K562 (cell line): ENCODE results near the gene RALGAPA2. TPM values are rescaled to one million over a fixed set of nuclear protein-coding genes. Genes with fewer than 3 reads are reported as not detected.

Source experiments
- ATAC-seq: fragments of 200-7000 bp; cut with Tn5 transposase; 3 replicates; pipeline ENCODE4 v1.9.1; 2020; ENCODE audit warnings: moderate library complexity
- BruUV-seq: library from RNA; stranded (reverse); fragments of 400-500 nt; replicated peaks from 2 replicates; lab custom pipeline; 2021; lab: Mats Ljungman, UMichigan
- CTCF ChIA-PET: fragments of 300-600 bp; formaldehyde crosslinking; extraction: SDS; loops from one replicate; lab custom pipeline; 2021; ENCODE audit warnings: low intra/inter-chr PET ratio; lab: Yijun Ruan, JAX
- POLR2A ChIA-PET: fragments of 300-600, 350-650 bp; sonication (Branson Sonifier 250); formaldehyde crosslinking; extraction: SDS; loops from one replicate; lab custom pipeline; 2021; ENCODE audit warnings: antibody characterized with exemption, inconsistent platforms; lab: Yijun Ruan, JAX
- DNase-seq, 4 experiments: peaks; one replicate each; pipeline versions ENCODE4 v3.0.0 to v3.0.0-alpha.2; 2011 to 2018; ENCODE audit warnings: low spot score in 3 of 4, mixed read lengths in 3 of 4; ENCODE audit errors: extremely low read depth in 1 of 4
- FAIRE-seq: peaks from 2 replicates; lab custom pipeline; 2011; peaks lifted over from hg19 to GRCh38; lab: Jason Lieb, UNC
- H2AFZ ChIP-seq: 2 replicates; pipeline ENCODE4 v1.6.0; 2011; ENCODE audit warnings: low read depth, low read length, control low read depth, inconsistent platforms
- H3K27ac ChIP-seq: fragments of 200-600 bp; 3 replicates; pipeline ENCODE4 v1.8.0; 2011; ENCODE audit warnings: low read depth, mild to moderate bottlenecking, control low read depth, inconsistent platforms, low read length, moderate library complexity, mixed read lengths; ENCODE audit errors: extremely low read depth
- H3K27me3 ChIP-seq, 2 experiments: fragments of 300-600 bp in 1 of 2; 2 replicates in 1 of 2; 3 replicates in 1 of 2; pipeline versions ENCODE4 v1.6.0 to v1.8.0; 2011; ENCODE audit warnings: inconsistent platforms in 2 of 2, low read length in 2 of 2, mild to moderate bottlenecking in 1 of 2, mixed read lengths in 1 of 2, moderate library complexity in 1 of 2; ENCODE audit not compliant: control insufficient read depth in 2 of 2, insufficient read depth in 2 of 2
- H3K36me3 ChIP-seq: fragments of 300-600 bp; 3 replicates; pipeline ENCODE4 v1.8.0; 2011; ENCODE audit warnings: mild to moderate bottlenecking, low read length, inconsistent platforms; ENCODE audit not compliant: control insufficient read depth, insufficient read depth
- H3K4me1 ChIP-seq, 2 experiments: fragments of 200-600 bp in 1 of 2; replicated peaks in 1 of 2; 2 replicates in 1 of 2; 3 replicates in 1 of 2; pipeline versions ENCODE4 v1.5.1 to v1.8.0; 2011; ENCODE audit warnings: inconsistent platforms in 2 of 2, low read length in 2 of 2, mild to moderate bottlenecking in 1 of 2, mixed read lengths in 1 of 2, moderate library complexity in 1 of 2; ENCODE audit not compliant: control insufficient read depth in 2 of 2, insufficient read depth in 2 of 2
- H3K4me2 ChIP-seq: 2 replicates; pipeline ENCODE4 v1.6.1; 2011; ENCODE audit warnings: low read length, control low read depth, inconsistent platforms, mixed read lengths; ENCODE audit not compliant: insufficient read depth
- H3K4me3 ChIP-seq: fragments of 200-600 bp; sonication (generic), shearing (Covaris generic); 2 replicates; pipeline ENCODE4 v1.5.1; 2016; ENCODE audit warnings: control low read depth, inconsistent platforms
- H3K79me2 ChIP-seq: fragments of 200-600 bp; 3 replicates; pipeline ENCODE4 v1.8.0; 2011; ENCODE audit warnings: low read length, inconsistent platforms; ENCODE audit not compliant: control insufficient read depth, insufficient read depth
- H3K9ac ChIP-seq, 2 experiments: 2 replicates each; pipeline versions ENCODE4 v1.6.0 to v1.6.1; 2011; ENCODE audit warnings: low read depth in 2 of 2, low read length in 2 of 2, control low read depth in 1 of 2, inconsistent platforms in 1 of 2, mild to moderate bottlenecking in 1 of 2, mixed read lengths in 1 of 2; ENCODE audit not compliant: insufficient read depth in 1 of 2
- H3K9me1 ChIP-seq: one replicate; pipeline ENCODE4 v1.6.0; 2011; ENCODE audit warnings: inconsistent platforms, mild to moderate bottlenecking, low read length, moderate library complexity; ENCODE audit not compliant: control insufficient read depth, insufficient read depth
- H3K9me3 ChIP-seq: replicated peaks from 2 replicates; pipeline ENCODE4 v1.5.1; 2011; ENCODE audit warnings: low read depth, low read length, inconsistent platforms; ENCODE audit not compliant: control insufficient read depth, insufficient read depth
- H4K20me1 ChIP-seq: replicated peaks from 2 replicates; pipeline ENCODE4 v1.6.1; 2011; ENCODE audit warnings: low read length, inconsistent platforms, mixed read lengths; ENCODE audit not compliant: control insufficient read depth, insufficient read depth
- CBX3 ChIP-seq, 2 experiments: IDR thresholded peaks; 1 replicate in 1 of 2; 2 replicates in 1 of 2; pipeline ENCODE4 v1.6.1; 2012; ENCODE audit warnings: inconsistent platforms in 2 of 2, low read length in 2 of 2, borderline replicate concordance in 1 of 2, control low read depth in 1 of 2
- E2F6 ChIP-seq, 2 experiments: IDR thresholded peaks; 2 replicates each; pipeline ENCODE4 v1.6.1; 2011; ENCODE audit warnings: borderline replicate concordance in 1 of 2, control low read depth in 1 of 2, low read depth in 1 of 2, low read length in 1 of 2, mild to moderate bottlenecking in 1 of 2, mixed read lengths in 1 of 2, moderate library complexity in 1 of 2; ENCODE audit not compliant: insufficient read depth in 1 of 2, insufficient read length in 1 of 2, poor library complexity in 1 of 2, severe bottlenecking in 1 of 2; ENCODE audit errors: extremely low read depth in 1 of 2
- ETV1 ChIP-seq: fragments of 450-650 bp; conservative IDR thresholded peaks from 2 replicates; pipeline ENCODE4 v1.6.1; 2016; ENCODE audit warnings: missing genetic modification characterization, control low read depth, low read depth, missing compliant biosample characterization
- FOXK2 ChIP-seq, 2 experiments: fragments of 450-650 bp; IDR thresholded peaks in 1 of 2; conservative IDR thresholded peaks in 1 of 2; 2 replicates each; pipeline ENCODE4 v1.6.1; 2016; ENCODE audit warnings: low read depth in 2 of 2, mild to moderate bottlenecking in 1 of 2
- HNRNPH1 ChIP-seq: fragments of 200-400 bp; formaldehyde crosslinking; optimal IDR thresholded peaks from 2 replicates; pipeline ENCODE3; 2017; ENCODE audit warnings: low read depth, mild to moderate bottlenecking, low read length, moderate library complexity
- NEUROD1 ChIP-seq: fragments of 150-350 bp; IDR thresholded peaks from 2 replicates; pipeline ENCODE4 v1.6.1; 2014; ENCODE audit warnings: borderline replicate concordance, low read length, low read depth; ENCODE audit not compliant: partially characterized antibody
- PHTF2 ChIP-seq: fragments of 250-450 bp; sonication (Bioruptor Pico); IDR thresholded peaks from 2 replicates; pipeline ENCODE4 v1.5.0; 2021; ENCODE audit warnings: mild to moderate bottlenecking
- SP1 ChIP-seq: sonication (generic); formaldehyde crosslinking; IDR thresholded peaks from 2 replicates; pipeline ENCODE4 v1.8.1; 2022; ENCODE audit warnings: mild to moderate bottlenecking, missing genetic modification reagents
- TRIM25 ChIP-seq: fragments of 450-650 bp; IDR thresholded peaks from 2 replicates; pipeline ENCODE4 v1.7.0; 2016; ENCODE audit warnings: borderline replicate concordance
- WGBS: fragments of 100-300 bp; shearing (Covaris generic); methylation state at CpG from one replicate; pipeline ENCODE4 v1.1.6; 2016; ENCODE audit warnings: low coverage, mixed read lengths; ENCODE audit not compliant: insufficient coverage; ENCODE audit errors: missing lambda C conversion rate; 5-methylcytosine and 5-hydroxymethylcytosine counted together
- in situ Hi-C: fragments of 300-500 bp; cut with MboI; formaldehyde crosslinking; loops from 4 replicates; pipeline ENCODE4 v1.15.0; 2018; ENCODE audit warnings: inconsistent platforms, mixed read lengths
- intact Hi-C: fragments of 100-400 bp; cut with micrococcal nuclease; formaldehyde crosslinking; loops from 2 replicates; pipeline ENCODE4 v1.14.2; 2022
- polyA plus RNA-seq, 8 experiments: library from polyadenylated mRNA; depleted of rRNA in 4 of 8; stranded (reverse) in 5 of 8; unstranded in 3 of 8; fragments of >200 nt; fragmentation: Nextera tagmentation in 2 of 8; fragmentation: Illumina TruSeq in 1 of 8; extraction: Ambion mirVana in 2 of 8; extraction: Trizol in 1 of 8; gene quantifications; 2 replicates each; pipeline versions ENCODE4 v1.2.1 to v1.2.3, GENCODE V29; 2011 to 2014; ENCODE audit warnings: inconsistent platforms in 1 of 8, missing spikeins in 1 of 8
- total RNA-seq, 7 experiments: library from RNA; depleted of rRNA in 6 of 7; stranded (reverse); fragments of >200 nt in 6 of 7; fragmentation: Illumina TruSeq in 2 of 7; extraction: Trizol in 2 of 7; gene quantifications; 2 replicates each; pipeline versions ENCODE4 v1.2.1 to v1.2.3, GENCODE V29; 2011 to 2021; ENCODE audit warnings: low replicate concordance in 1 of 7
- TF ChIP-seq, protein P1 (sequence below): sonication (generic); IDR thresholded peaks from 2 replicates; pipeline ENCODE4 v1.6.1; 2016
- TF ChIP-seq, protein P2 (sequence below): sonication (generic); formaldehyde crosslinking; IDR thresholded peaks from 2 replicates; pipeline ENCODE4 v1.8.0; 2022; ENCODE audit warnings: mild to moderate bottlenecking, missing genetic modification reagents

Gene RALGAPA2
- total and polyA plus RNA-seq, 9 of the 15 experiments (the other 6 are each of a cell fraction or from before 2014, with no cell fraction given): 0.35 to 2.7 (median 1.4) TPM

- H3K36me3 ChIP-seq: no peaks in the 10 kb centered on the region
- in situ Hi-C loops (loop anchor here (25.0 kb wide), 1 partner anchor 480 kb away; no protein-coding TSS in a partner anchor), intact Hi-C loops (loop anchor here (1.0 to 2.0 kb wide), 2 partner anchors 207 to 484 kb away; no protein-coding TSS in a partner anchor)
- no peak for DNase-seq
- no peaks in the 10 kb centered on the region for H3K9me3 ChIP-seq
- no peaks in the 10 kb centered on the region for H3K4me1 ChIP-seq
- no peak overlapping the region for H2AFZ ChIP-seq
- CTCF ChIA-PET: interaction anchor here (1.2 to 1.7 kb wide), 2 partner anchors 207 to 208 kb away, joined by 3 to 5 read pairs; no protein-coding TSS in a partner anchor
- H3K9ac ChIP-seq: no peak overlapping the region
- BruUV-seq: no TSS peak
- no peak for FAIRE-seq
- WGBS: 78% methylated on average over 4 of the region's 4 CpGs
- H4K20me1 ChIP-seq: no peaks in the 10 kb centered on the region
- ATAC-seq: no peak
- H3K4me3 ChIP-seq: no peak overlapping the region
- H3K27ac ChIP-seq: no peak overlapping the region
- H3K79me2 ChIP-seq: no peaks in the 10 kb centered on the region
- POLR2A ChIA-PET: no interaction called here
- H3K27me3 ChIP-seq: no peaks in the 10 kb centered on the region
- no peak overlapping the region for H3K4me2 ChIP-seq
- no peaks in the 10 kb centered on the region for H3K9me1 ChIP-seq
- TF ChIP-seq FOXK2 (conservative IDR thresholded peaks at IDR 0.05 in 1 of 2, IDR thresholded peaks at IDR 0.05 in 1 of 2; ENCODE audit: low read depth in 2 of 2) (no peak), HNRNPH1 (no peak), PHTF2 (CRISPR knock-in tag) (no peak), E2F6 (IDR thresholded peaks at IDR 0.05; ENCODE audit: borderline replicate concordance in 1 of 2, extremely low read depth in 1 of 2, insufficient read depth in 1 of 2, insufficient read length in 1 of 2, low read depth in 1 of 2, low read length in 1 of 2, poor library complexity in 1 of 2, severe bottlenecking in 1 of 2) (no peak), ETV1 (tag) (no peak), CBX3 (IDR thresholded peaks at IDR 0.05; ENCODE audit: borderline replicate concordance in 1 of 2, low read length in 2 of 2) (no peak), SP1 (CRISPR knock-in tag) (no peak), TRIM25 (no peak), NEUROD1 (no peak)
- TF ChIP-seq, protein P1, sequence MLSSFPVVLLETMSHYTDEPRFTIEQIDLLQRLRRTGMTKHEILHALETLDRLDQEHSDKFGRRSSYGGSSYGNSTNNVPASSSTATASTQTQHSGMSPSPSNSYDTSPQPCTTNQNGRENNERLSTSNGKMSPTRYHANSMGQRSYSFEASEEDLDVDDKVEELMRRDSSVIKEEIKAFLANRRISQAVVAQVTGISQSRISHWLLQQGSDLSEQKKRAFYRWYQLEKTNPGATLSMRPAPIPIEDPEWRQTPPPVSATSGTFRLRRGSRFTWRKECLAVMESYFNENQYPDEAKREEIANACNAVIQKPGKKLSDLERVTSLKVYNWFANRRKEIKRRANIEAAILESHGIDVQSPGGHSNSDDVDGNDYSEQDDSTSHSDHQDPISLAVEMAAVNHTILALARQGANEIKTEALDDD: no peak
- TF ChIP-seq, protein P2, sequence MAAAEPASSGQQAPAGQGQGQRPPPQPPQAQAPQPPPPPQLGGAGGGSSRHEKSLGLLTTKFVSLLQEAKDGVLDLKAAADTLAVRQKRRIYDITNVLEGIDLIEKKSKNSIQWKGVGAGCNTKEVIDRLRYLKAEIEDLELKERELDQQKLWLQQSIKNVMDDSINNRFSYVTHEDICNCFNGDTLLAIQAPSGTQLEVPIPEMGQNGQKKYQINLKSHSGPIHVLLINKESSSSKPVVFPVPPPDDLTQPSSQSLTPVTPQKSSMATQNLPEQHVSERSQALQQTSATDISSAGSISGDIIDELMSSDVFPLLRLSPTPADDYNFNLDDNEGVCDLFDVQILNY (CRISPR knock-in tag): no peak
These were observed 144.7 kb downstream of the RALGAPA2 start for GRCh38 chr20:20567712-20568111.
